SK-N-SH (cell line): ENCODE data around the gene GNB5. TPM values are rescaled to one million over a fixed set of nuclear protein-coding genes. Genes with fewer than 3 reads are reported as not detected.
A peak's percentile ranks its signal among the peaks of the same experiment; 100 is the strongest.

Source experiments
- CTCF ChIA-PET: fragments of 300-600, 350-600 bp; formaldehyde crosslinking; extraction: SDS; loops from one replicate; lab custom pipeline; 2021; lab: Yijun Ruan, JAX
- POLR2A ChIA-PET: fragments of 350-600 bp; sonication (Branson Sonifier 250); formaldehyde crosslinking; extraction: SDS; loops from one replicate; lab custom pipeline; 2020; ENCODE audit warnings: antibody characterized with exemption, inconsistent platforms; lab: Yijun Ruan, JAX
- DNase-seq: peaks from one replicate; pipeline ENCODE4 v3.0.0; 2012
- H2AFZ ChIP-seq: fragments of 200-600 bp; sonication (generic); 2 replicates; pipeline ENCODE4 v1.8.1; 2016; ENCODE audit warnings: antibody characterized with exemption, mild to moderate bottlenecking, low read depth
- H3F3A ChIP-seq: fragments of 200-600 bp; sonication (generic); replicated peaks from 2 replicates; pipeline ENCODE3; 2016; ENCODE audit warnings: antibody characterized with exemption, mild to moderate bottlenecking; ENCODE audit not compliant: insufficient read depth
- H3K27ac ChIP-seq, 2 experiments: fragments of 200-500 bp in 1 of 2; fragments of 200-600 bp in 1 of 2; sonication (Bioruptor generic) in 1 of 2; sonication (generic), shearing (Covaris generic) in 1 of 2; 2 replicates each; pipeline versions ENCODE4 v1.5.1 to v1.6.1; 2014 to 2016; ENCODE audit warnings: low read depth in 2 of 2, inconsistent platforms in 1 of 2, low read length in 1 of 2, mild to moderate bottlenecking in 1 of 2, mixed read lengths in 1 of 2
- H3K27me3 ChIP-seq: fragments of 200-600 bp; sonication (generic), shearing (Covaris generic); 2 replicates; pipeline ENCODE4 v1.6.1; 2016; ENCODE audit warnings: mixed run types; ENCODE audit not compliant: insufficient read depth
- H3K36me3 ChIP-seq, 2 experiments: fragments of 200-500 bp in 1 of 2; fragments of 200-600 bp in 1 of 2; sonication (Bioruptor generic) in 1 of 2; sonication (generic) in 1 of 2; replicated peaks in 1 of 2; 2 replicates each; pipeline versions ENCODE3 to v1.5.1; 2014 to 2016; ENCODE audit warnings: low read length in 1 of 2, mild to moderate bottlenecking in 1 of 2; ENCODE audit not compliant: insufficient read depth in 2 of 2, control insufficient read depth in 1 of 2
- H3K4me1 ChIP-seq, 2 experiments: fragments of 200-500 bp in 1 of 2; fragments of 200-600 bp in 1 of 2; sonication (Bioruptor generic) in 1 of 2; sonication (generic), shearing (Covaris generic) in 1 of 2; 2 replicates each; pipeline versions ENCODE4 v1.5.1 to v1.6.1; 2014 to 2016; ENCODE audit warnings: low read depth in 1 of 2, low read length in 1 of 2, mixed run types in 1 of 2; ENCODE audit not compliant: insufficient read depth in 2 of 2, control insufficient read depth in 1 of 2
- H3K4me2 ChIP-seq: fragments of 200-600 bp; sonication (generic), shearing (Covaris generic); 2 replicates; pipeline ENCODE4 v1.6.1; 2017; ENCODE audit warnings: mixed run types
- H3K4me3 ChIP-seq, 2 experiments: fragments of 200-500 bp in 1 of 2; fragments of 200-600 bp in 1 of 2; sonication (Bioruptor generic) in 1 of 2; sonication (generic), shearing (Covaris generic) in 1 of 2; 2 replicates each; pipeline versions ENCODE4 v1.5.1 to v1.8.1; 2014 to 2016; ENCODE audit warnings: low read depth in 2 of 2, inconsistent platforms in 1 of 2, low read length in 1 of 2, mild to moderate bottlenecking in 1 of 2, mixed read lengths in 1 of 2, moderate library complexity in 1 of 2
- H3K79me2 ChIP-seq: fragments of 200-600 bp; sonication (generic); 2 replicates; pipeline ENCODE4 v1.8.1; 2017; ENCODE audit warnings: mild to moderate bottlenecking; ENCODE audit not compliant: insufficient read depth
- H3K9ac ChIP-seq: fragments of 200-600 bp; sonication (generic); 2 replicates; pipeline ENCODE4 v1.6.1; 2017; ENCODE audit warnings: mixed run types
- H3K9me2 ChIP-seq: fragments of 200-600 bp; sonication (generic); 2 replicates; pipeline ENCODE4 v1.6.1; 2017; ENCODE audit warnings: mixed run types
- H3K9me3 ChIP-seq: fragments of 200-600 bp; sonication (generic); 2 replicates; pipeline ENCODE4 v1.6.1; 2017; ENCODE audit warnings: mixed run types, mild to moderate bottlenecking, moderate library complexity
- H4K20me1 ChIP-seq: fragments of 200-600 bp; sonication (generic); 2 replicates; pipeline ENCODE4 v1.6.1; 2017; ENCODE audit warnings: mild to moderate bottlenecking, mixed run types; ENCODE audit not compliant: insufficient read depth
- CTCF ChIP-seq: fragments of 200-600 bp; sonication (generic); IDR thresholded peaks from 2 replicates; pipeline ENCODE4 v1.6.1; 2017; ENCODE audit warnings: antibody characterized with exemption, mild to moderate bottlenecking, moderate library complexity
- ELF1 ChIP-seq: IDR thresholded peaks from 2 replicates; pipeline ENCODE4 v1.4.0; 2012
- EP300 ChIP-seq, 2 experiments: IDR thresholded peaks; 2 replicates each; pipeline versions ENCODE4 v1.4.0 to v1.6.1; 2012; ENCODE audit warnings: borderline replicate concordance in 1 of 2, low read depth in 1 of 2, low read length in 1 of 2
- FOSL2 ChIP-seq: IDR thresholded peaks from 2 replicates; pipeline ENCODE4 v1.4.0; 2012; ENCODE audit warnings: low read depth, mild to moderate bottlenecking, moderate library complexity, borderline replicate concordance
- IRF3 ChIP-seq: fragments of 150-350 bp; IDR thresholded peaks from 2 replicates; pipeline ENCODE4 v1.6.1; 2016; ENCODE audit warnings: mild to moderate bottlenecking, low read depth, low read length
- MAX ChIP-seq: IDR thresholded peaks from 2 replicates; pipeline ENCODE4 v1.4.0; 2012; ENCODE audit warnings: low read depth
- MXI1 ChIP-seq: IDR thresholded peaks from 2 replicates; pipeline ENCODE4 v1.6.1; 2012; ENCODE audit warnings: mild to moderate bottlenecking, low read depth, low read length, improper control_type of control experiment
- NRF1 ChIP-seq: IDR thresholded peaks from 2 replicates; pipeline ENCODE4 v1.6.1; 2012; ENCODE audit warnings: low read depth, mild to moderate bottlenecking, low read length
- PBX3 ChIP-seq: IDR thresholded peaks from 2 replicates; pipeline ENCODE4; 2012
- REST ChIP-seq: IDR thresholded peaks from 2 replicates; pipeline ENCODE4 v1.6.1; 2012; ENCODE audit warnings: mild to moderate bottlenecking, low read depth, low read length, moderate library complexity
- SIN3A ChIP-seq: IDR thresholded peaks from 2 replicates; pipeline ENCODE4 v1.6.1; 2012; ENCODE audit warnings: low read depth, mild to moderate bottlenecking, low read length, moderate library complexity, borderline replicate concordance
- USF2 ChIP-seq: fragments of 150-350 bp; IDR thresholded peaks from 2 replicates; pipeline ENCODE4 v1.6.1; 2017; ENCODE audit warnings: antibody characterized with exemption, low read length, low read depth, borderline replicate concordance
- YY1 ChIP-seq: IDR thresholded peaks from 2 replicates; pipeline ENCODE4 v1.4.0; 2012; ENCODE audit warnings: low read depth, mild to moderate bottlenecking
- ZBTB33 ChIP-seq: IDR thresholded peaks from 2 replicates; pipeline ENCODE4 v1.4.0; 2012; ENCODE audit warnings: low read depth, borderline replicate concordance
- WGBS: methylation state at CpG from one replicate; pipeline ENCODE4 v1.1.6; 2017; ENCODE audit warnings: low lambda C conversion rate; 5-methylcytosine and 5-hydroxymethylcytosine counted together
- polyA plus RNA-seq, 3 experiments: library from polyadenylated mRNA; depleted of rRNA; stranded (reverse); fragments of >200 nt; gene quantifications; 2 replicates each; pipeline ENCODE4 v1.2.3, GENCODE V29; 2012

Gene GNB5
- polyA plus RNA-seq, 1 of the 3 experiments (the other 2 are of a cell fraction): 73.7 TPM

GRCh38 chr15:52144656-52145178, 46.5 kb downstream of the GNB5 start:
- Histone ChIP-seq H3K9ac (peak overlapping the region; percentile 60), H3K4me3 (no peak overlapping the region; a peak in 1 of 4 replicates), H3K4me1 (peaks cover 0 to 15% of the 10 kb centered on the region in 2 experiments; a peak in 3 of 4 replicates), H3K27me3 (no peaks in the 10 kb centered on the region), H3K9me3 (no peaks in the 10 kb centered on the region), H3K9me2 (no peaks in the 10 kb centered on the region), H3K4me2 (peak overlapping the region; percentile 63), H4K20me1 (no peaks in the 10 kb centered on the region), H3K36me3 (peaks cover 18 to 22% of the 10 kb centered on the region in 2 experiments), H3F3A (peaks cover 42% of the 10 kb centered on the region), H2AFZ (no peak overlapping the region), H3K27ac (peak overlapping the region; percentile 76 to 96; a peak in 3 of 4 replicates), H3K79me2 (peaks cover 3% of the 10 kb centered on the region; the same call in 1 of the 2 replicates)
- 0 out of 4 replicates have a peak, but pooled peaks of 1 of the 2 experiments have one; percentile 11 for TF ChIP-seq EP300 (IDR thresholded peaks at IDR 0.05; ENCODE audit: borderline replicate concordance in 1 of 2, low read depth in 1 of 2, low read length in 1 of 2)
- no peak for TF ChIP-seq MAX
- peak; percentile 42 for TF ChIP-seq FOSL2
- 57% methylated on average over 7 of the region's 7 CpGs for WGBS
- no peak for DNase-seq
- ChIA-PET POLR2A (no interaction called here), CTCF (no interaction called here)

GRCh38 chr15:52143873-52144272, 47.3 kb downstream of the GNB5 start:
- no peaks in the 10 kb centered on the region for H3K9me3 ChIP-seq
- H3K36me3 ChIP-seq: peaks cover 11 to 26% of the 10 kb centered on the region in 2 experiments
- no peak overlapping the region for H2AFZ ChIP-seq
- H3F3A ChIP-seq: peaks cover 38% of the 10 kb centered on the region
- ChIA-PET CTCF (interaction anchor here (1.1 kb wide), 1 partner anchor 19 kb away, joined by 4 read pairs; no protein-coding TSS in a partner anchor), POLR2A (no interaction called here)
- no peaks in the 10 kb centered on the region for H3K9me2 ChIP-seq
- peak overlapping the region; percentile 76 to 96; a peak in 3 of 4 replicates for H3K27ac ChIP-seq
- H3K79me2 ChIP-seq: peaks cover 12% of the 10 kb centered on the region; the same call in 1 of the 2 replicates
- DNase-seq: no peak
- H3K9ac ChIP-seq: peak overlapping the region; percentile 60; the same call in 1 of the 2 replicates
- no peak overlapping the region for H3K4me3 ChIP-seq
- peaks cover 0 to 24% of the 10 kb centered on the region in 2 experiments; a peak in 3 of 4 replicates for H3K4me1 ChIP-seq
- H3K4me2 ChIP-seq: peak overlapping the region; percentile 63
- WGBS: 39% methylated on average over 10 of the region's 11 CpGs
- H4K20me1 ChIP-seq: no peaks in the 10 kb centered on the region
- H3K27me3 ChIP-seq: no peaks in the 10 kb centered on the region
- TF ChIP-seq PBX3 (peak; percentile 74), SIN3A (no peak), ZBTB33 (0 out of 2 replicates have a peak, but pooled peaks have one; percentile 31), MXI1 (no peak), REST (no peak), YY1 (no peak), USF2 (no peak), IRF3 (no peak), ELF1 (no peak), CTCF (no peak), NRF1 (no peak), FOSL2 (peak; percentile 89)
